ENCODE results near the gene SMOC2. TPM values are rescaled to one million over a fixed set of nuclear protein-coding genes. Genes with fewer than 3 reads are reported as not detected.

SMOC2 gene
- total RNA-seq, 1 donor from 2014 or later, result 14.4 TPM

DNA sequence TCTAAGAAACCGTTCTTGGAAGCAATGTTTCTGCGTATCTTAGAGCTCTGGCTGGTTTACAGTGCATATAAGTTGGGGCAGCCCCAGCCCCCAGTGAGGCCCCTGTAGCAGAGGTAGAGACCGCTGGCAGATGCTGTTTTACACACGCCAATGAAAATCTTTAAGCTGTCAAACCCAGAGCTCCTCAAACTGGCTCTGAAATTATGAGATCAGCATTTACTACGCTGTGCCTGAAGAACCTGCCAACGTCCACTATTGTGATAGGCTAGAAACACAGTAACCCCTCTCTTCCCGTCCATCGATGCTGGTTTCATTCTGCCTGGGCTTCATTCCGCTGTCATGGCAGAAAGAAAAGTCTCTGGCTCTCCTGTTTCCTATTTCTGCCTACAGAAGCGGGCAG, 160.6 kb downstream of the SMOC2 start:
- Histone ChIP-seq H3K9me3 (replicated peaks) (peaks cover 4% of the 10 kb centered on the region), H3K4me1 (no peaks in the 10 kb centered on the region), H3K4me3 (no peak overlapping the region), H3K27ac (replicated peaks) (no peak overlapping the region), H3K27me3 (ENCODE audit: low read depth) (peaks cover 67% of the 10 kb centered on the region), H3K36me3 (no peaks in the 10 kb centered on the region)
- TF ChIP-seq, protein P1, sequence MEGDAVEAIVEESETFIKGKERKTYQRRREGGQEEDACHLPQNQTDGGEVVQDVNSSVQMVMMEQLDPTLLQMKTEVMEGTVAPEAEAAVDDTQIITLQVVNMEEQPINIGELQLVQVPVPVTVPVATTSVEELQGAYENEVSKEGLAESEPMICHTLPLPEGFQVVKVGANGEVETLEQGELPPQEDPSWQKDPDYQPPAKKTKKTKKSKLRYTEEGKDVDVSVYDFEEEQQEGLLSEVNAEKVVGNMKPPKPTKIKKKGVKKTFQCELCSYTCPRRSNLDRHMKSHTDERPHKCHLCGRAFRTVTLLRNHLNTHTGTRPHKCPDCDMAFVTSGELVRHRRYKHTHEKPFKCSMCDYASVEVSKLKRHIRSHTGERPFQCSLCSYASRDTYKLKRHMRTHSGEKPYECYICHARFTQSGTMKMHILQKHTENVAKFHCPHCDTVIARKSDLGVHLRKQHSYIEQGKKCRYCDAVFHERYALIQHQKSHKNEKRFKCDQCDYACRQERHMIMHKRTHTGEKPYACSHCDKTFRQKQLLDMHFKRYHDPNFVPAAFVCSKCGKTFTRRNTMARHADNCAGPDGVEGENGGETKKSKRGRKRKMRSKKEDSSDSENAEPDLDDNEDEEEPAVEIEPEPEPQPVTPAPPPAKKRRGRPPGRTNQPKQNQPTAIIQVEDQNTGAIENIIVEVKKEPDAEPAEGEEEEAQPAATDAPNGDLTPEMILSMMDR (IDR thresholded peaks at IDR 0.05; ENCODE audit: borderline replicate concordance), result no peak
- intact Hi-C loops (cut with micrococcal nuclease), result no loop called here
- DNase-seq, result no peak

DNA sequence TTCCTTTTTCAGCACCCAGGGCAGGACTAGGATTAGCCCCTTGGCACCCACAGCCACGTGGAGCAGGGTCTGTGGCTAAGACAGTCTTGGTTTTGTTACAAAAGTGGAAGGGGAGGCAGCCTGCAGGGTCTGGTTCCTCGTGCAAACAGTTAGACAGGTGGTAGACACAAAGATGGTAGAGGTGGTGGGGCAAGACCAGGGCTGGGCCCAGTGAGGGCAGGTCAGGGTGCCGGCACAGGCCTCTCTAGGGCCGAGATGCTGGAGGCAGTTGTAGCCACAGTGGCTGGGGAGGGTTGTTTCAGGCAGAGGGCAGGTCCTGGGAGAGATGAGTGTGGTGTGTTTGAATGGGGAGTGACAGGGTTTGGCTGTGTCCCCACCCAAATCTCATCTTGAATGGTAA, 161.6 kb downstream of the SMOC2 start:
- Histone ChIP-seq H3K27ac (replicated peaks) (no peak overlapping the region), H3K36me3 (no peaks in the 10 kb centered on the region), H3K9me3 (replicated peaks) (peaks cover 4% of the 10 kb centered on the region), H3K27me3 (ENCODE audit: low read depth) (peaks cover 68% of the 10 kb centered on the region), H3K4me3 (no peak overlapping the region), H3K4me1 (no peaks in the 10 kb centered on the region)
- no peak for DNase-seq
- intact Hi-C loops (cut with micrococcal nuclease), result no loop called here
- TF ChIP-seq, protein P1 (IDR thresholded peaks at IDR 0.05; ENCODE audit: borderline replicate concordance), result no peak

DNA sequence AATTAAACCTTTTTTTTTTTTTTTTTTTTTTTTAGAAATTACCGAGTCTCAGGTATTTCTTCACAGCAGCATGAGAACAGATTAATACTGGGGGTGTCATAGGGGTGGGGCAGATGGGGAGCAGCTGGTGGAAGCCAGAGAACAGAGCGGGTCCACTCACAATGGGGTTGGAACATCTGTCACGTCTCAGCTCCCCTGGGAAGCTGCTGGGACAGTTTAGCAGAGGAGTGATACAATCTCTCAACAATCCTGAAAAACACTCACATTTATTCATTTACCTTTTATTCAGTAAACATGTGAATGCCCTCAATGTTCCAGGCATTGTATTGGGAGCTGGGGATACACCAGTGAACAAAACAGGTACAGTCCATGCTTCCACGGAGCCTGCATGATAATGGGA, 162.2 kb downstream of the SMOC2 start:
- TF ChIP-seq, protein P1 (IDR thresholded peaks at IDR 0.05; ENCODE audit: borderline replicate concordance), result no peak
- no peak for DNase-seq

DNA sequence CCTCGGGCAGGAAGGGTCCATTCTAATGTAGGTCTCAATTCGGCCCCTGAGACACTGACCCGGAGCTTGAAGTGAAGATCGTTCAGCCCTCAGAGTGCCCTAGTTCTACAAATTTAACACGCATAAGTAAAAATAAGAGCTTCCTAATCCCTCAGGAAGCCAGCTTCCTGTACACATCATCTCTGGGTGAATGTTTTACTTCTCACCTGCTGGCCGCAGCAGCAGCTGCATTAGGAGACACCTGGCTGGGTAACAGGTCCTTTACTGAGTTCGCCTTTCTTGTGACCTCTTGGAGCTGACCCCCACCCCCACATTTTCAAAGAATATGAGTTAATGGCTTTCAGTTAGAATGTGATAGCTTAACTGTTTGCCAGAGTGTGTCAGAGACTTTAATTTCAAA, 165.0 kb downstream of the SMOC2 start:
- peaks cover 4% of the 10 kb centered on the region for H3K9me3 ChIP-seq (replicated peaks)
- H3K4me1 ChIP-seq, result no peaks in the 10 kb centered on the region
- H3K27me3 ChIP-seq (ENCODE audit: low read depth), result peaks cover 51% of the 10 kb centered on the region
- TF ChIP-seq, protein P1 (IDR thresholded peaks at IDR 0.05; ENCODE audit: borderline replicate concordance), result no peak
- no peaks in the 10 kb centered on the region for H3K36me3 ChIP-seq
- H3K27ac ChIP-seq (replicated peaks), result no peak overlapping the region
- intact Hi-C loops (cut with micrococcal nuclease), result no loop called here
- DNase-seq, result no peak
- H3K4me3 ChIP-seq, result no peak overlapping the region

More for the DNA sequence above, 162.2 kb downstream of the SMOC2 start:
- Histone ChIP-seq H3K9me3 (replicated peaks) (peaks cover 4% of the 10 kb centered on the region), H3K4me1 (no peaks in the 10 kb centered on the region), H3K36me3 (no peaks in the 10 kb centered on the region), H3K4me3 (no peak overlapping the region), H3K27ac (replicated peaks) (no peak overlapping the region), H3K27me3 (ENCODE audit: low read depth) (peaks cover 68% of the 10 kb centered on the region)
- intact Hi-C loops (cut with micrococcal nuclease), result no loop called here

DNA sequence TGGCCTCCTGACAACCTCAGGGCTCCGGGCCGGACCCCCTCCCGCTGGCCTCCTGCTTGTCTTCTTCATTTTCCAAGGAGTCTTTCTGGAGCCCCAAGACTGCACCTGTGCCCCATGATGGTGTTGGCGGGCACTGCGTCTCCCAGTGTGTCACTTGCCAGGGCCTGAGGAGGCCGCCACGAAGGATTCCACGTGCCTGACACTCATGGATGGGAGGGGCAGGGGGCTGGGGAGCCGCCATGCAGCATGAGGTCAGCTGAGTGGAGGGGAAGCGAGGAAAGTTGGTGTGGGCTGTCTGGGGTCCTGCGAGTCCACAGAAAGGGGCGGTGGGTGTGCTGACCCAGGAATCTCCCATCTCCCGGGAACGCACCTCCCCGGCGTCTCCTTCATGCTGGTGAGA, 165.7 kb downstream of the SMOC2 start:
- H3K9me3 ChIP-seq (replicated peaks), result peaks cover 4% of the 10 kb centered on the region
- H3K4me3 ChIP-seq, result no peak overlapping the region
- H3K27me3 ChIP-seq (ENCODE audit: low read depth), result peaks cover 43% of the 10 kb centered on the region
- no peaks in the 10 kb centered on the region for H3K4me1 ChIP-seq
- H3K27ac ChIP-seq (replicated peaks), result no peak overlapping the region
- no peak for DNase-seq
- TF ChIP-seq, protein P1 (IDR thresholded peaks at IDR 0.05; ENCODE audit: borderline replicate concordance), result no peak
- H3K36me3 ChIP-seq, result no peaks in the 10 kb centered on the region
- intact Hi-C loops (cut with micrococcal nuclease), result no loop called here
